Endothelial cell of umbilical vein (primary cell): Measurements from ENCODE around the gene ABCA7. TPM values are rescaled to one million over a fixed set of nuclear protein-coding genes. Genes with fewer than 3 reads are reported as not detected.

Source experiments
- BruUV-seq: library from RNA; stranded (reverse); fragments of 400-500 nt; replicated peaks from 2 replicates; lab custom pipeline; 2021; lab: Mats Ljungman, UMichigan
- CTCF ChIA-PET: fragments of 300-600, 350-600 bp; sonication (Branson Sonifier 250); formaldehyde crosslinking; loops from one replicate; lab custom pipeline; 2021; ENCODE audit warnings: antibody characterized with exemption, inconsistent platforms; lab: Charles Lee
- POLR2A ChIA-PET: fragments of 300-600, 350-600 bp; sonication (Branson Sonifier 250); formaldehyde crosslinking; loops from one replicate; lab custom pipeline; 2021; ENCODE audit warnings: antibody characterized with exemption, inconsistent platforms; lab: Charles Lee
- DNase-seq: peaks from one replicate; pipeline ENCODE4 v3.0.0-alpha.2; 2011; ENCODE audit warnings: low read depth, low spot score
- FAIRE-seq: peaks from 2 replicates; lab custom pipeline; 2011; peaks lifted over from hg19 to GRCh38; lab: Jason Lieb, UNC
- H2AFZ ChIP-seq: 2 replicates; pipeline ENCODE4 v1.6.0; 2012; ENCODE audit warnings: low read depth, low read length, control low read depth, inconsistent platforms
- H3K27ac ChIP-seq: 2 replicates; pipeline ENCODE4 v1.5.1; 2011; ENCODE audit warnings: low read depth, mild to moderate bottlenecking, control low read depth, low read length, moderate library complexity; ENCODE audit not compliant: insufficient read depth
- H3K27me3 ChIP-seq, 2 experiments: 2 replicates each; pipeline versions ENCODE4 v1.6.0 to v1.6.1; 2011; ENCODE audit warnings: low read length in 2 of 2, mixed read lengths in 1 of 2; ENCODE audit not compliant: control insufficient read depth in 2 of 2, insufficient read depth in 2 of 2
- H3K36me3 ChIP-seq, 2 experiments: 2 replicates in 1 of 2; 3 replicates in 1 of 2; pipeline ENCODE4 v1.5.1; 2011; ENCODE audit warnings: low read length in 2 of 2, mild to moderate bottlenecking in 1 of 2, moderate library complexity in 1 of 2; ENCODE audit not compliant: control insufficient read depth in 2 of 2, insufficient read depth in 2 of 2; ENCODE audit errors: extremely low read depth in 1 of 2
- H3K4me1 ChIP-seq: 3 replicates; pipeline ENCODE4 v1.5.1; 2011; ENCODE audit warnings: mild to moderate bottlenecking, low read length; ENCODE audit not compliant: control insufficient read depth, insufficient read depth; ENCODE audit errors: extremely low read depth
- H3K4me2 ChIP-seq: 2 replicates; pipeline ENCODE4 v1.6.1; 2011; ENCODE audit warnings: low read length, control low read depth, mixed read lengths; ENCODE audit not compliant: insufficient read depth
- H3K4me3 ChIP-seq, 3 experiments: fragments of 200-600 bp in 1 of 3; sonication (generic), shearing (Covaris generic) in 1 of 3; replicated peaks in 1 of 3; 2 replicates each; pipeline ENCODE4 v1.5.1; 2011 to 2016; ENCODE audit warnings: control low read depth in 3 of 3, low read length in 3 of 3, mild to moderate bottlenecking in 2 of 3, inconsistent platforms in 1 of 3, low read depth in 1 of 3, moderate library complexity in 1 of 3; ENCODE audit not compliant: insufficient read depth in 1 of 3
- H3K79me2 ChIP-seq: 2 replicates; pipeline ENCODE4 v1.6.0; 2012; ENCODE audit warnings: low read length, inconsistent platforms; ENCODE audit not compliant: control insufficient read depth, insufficient read depth
- H3K9ac ChIP-seq: replicated peaks from 2 replicates; pipeline ENCODE3; 2011; ENCODE audit warnings: low read length, control low read depth; ENCODE audit not compliant: insufficient read depth; ENCODE audit errors: extremely low read depth
- H3K9me1 ChIP-seq: replicated peaks from 3 replicates; pipeline ENCODE4 v1.6.0; 2011; ENCODE audit warnings: mild to moderate bottlenecking, low read length; ENCODE audit not compliant: control insufficient read depth, insufficient read depth; ENCODE audit errors: extremely low read depth
- H3K9me3 ChIP-seq: replicated peaks from 2 replicates; pipeline ENCODE4 v1.5.1; 2012; ENCODE audit warnings: low read length, inconsistent platforms; ENCODE audit not compliant: control insufficient read depth, insufficient read depth
- H4K20me1 ChIP-seq: replicated peaks from 2 replicates; pipeline ENCODE3; 2011; ENCODE audit warnings: mild to moderate bottlenecking, low read length; ENCODE audit not compliant: control insufficient read depth, insufficient read depth; ENCODE audit errors: extremely low read depth
- CTCF ChIP-seq, 2 donors: IDR thresholded peaks; 1 replicate in 1 of 2; 2 replicates in 1 of 2; pipeline ENCODE4 v1.5.1; 2011; ENCODE audit warnings: low read length in 2 of 2, mild to moderate bottlenecking in 2 of 2, moderate library complexity in 2 of 2, control low read depth in 1 of 2, inconsistent platforms in 1 of 2, low read depth in 1 of 2; ENCODE audit not compliant: insufficient read depth in 1 of 2; ENCODE audit errors: extremely low read depth in 1 of 2
- EZH2 ChIP-seq: IDR thresholded peaks from 2 replicates; pipeline ENCODE4 v1.6.1; 2012; ENCODE audit warnings: borderline replicate concordance, low read depth, mild to moderate bottlenecking, moderate library complexity, low read length, inconsistent platforms; ENCODE audit not compliant: severe bottlenecking
- FOS ChIP-seq: IDR thresholded peaks from 2 replicates; pipeline ENCODE4 v1.6.1; 2011; ENCODE audit warnings: mild to moderate bottlenecking, low read length, moderate library complexity, borderline replicate concordance; ENCODE audit not compliant: insufficient read depth
- GATA2 ChIP-seq: IDR thresholded peaks from 2 replicates; pipeline ENCODE4 v1.7.0; 2011; ENCODE audit warnings: low read depth, mild to moderate bottlenecking, moderate library complexity, mixed read lengths, low read length; ENCODE audit not compliant: insufficient read length, insufficient read depth
- JUN ChIP-seq: IDR thresholded peaks from 2 replicates; pipeline ENCODE4 v1.6.1; 2011; ENCODE audit warnings: borderline replicate concordance, low read depth; ENCODE audit not compliant: insufficient read length, insufficient read depth
- MAX ChIP-seq: IDR thresholded peaks from 2 replicates; pipeline ENCODE4 v1.6.1; 2011; ENCODE audit not compliant: insufficient read depth, insufficient read length
- MYC ChIP-seq: IDR thresholded peaks from one replicate; pipeline ENCODE4 v1.6.1; 2011; ENCODE audit warnings: mild to moderate bottlenecking, low read depth, low read length
- POLR2A ChIP-seq: IDR thresholded peaks from 2 replicates; pipeline ENCODE4 v1.6.1; 2012; ENCODE audit warnings: low read depth, mild to moderate bottlenecking, control low read depth, low read length
- POLR2AphosphoS5 ChIP-seq: IDR thresholded peaks from 2 replicates; pipeline ENCODE4 v1.6.1; 2012; ENCODE audit warnings: low read depth, mild to moderate bottlenecking, control low read depth, low read length, moderate library complexity; ENCODE audit not compliant: insufficient read depth
- dilution Hi-C: fragments of 300-500 bp; cut with MboI; formaldehyde crosslinking; loops from one replicate; pipeline ENCODE4 v1.15.0; 2019; ENCODE audit warnings: low sequenced_read_pairs; ENCODE audit not compliant: extremely low pct_ligation_motif_present
- intact Hi-C: fragments of 100-400 bp; cut with micrococcal nuclease; formaldehyde crosslinking; loops from one replicate; pipeline ENCODE4 v1.10.0; 2022
- polyA plus RNA-seq, 4 experiments: library from polyadenylated mRNA; depleted of rRNA in 3 of 4; stranded (reverse) in 3 of 4; unstranded in 1 of 4; fragments of >200 nt; gene quantifications; 2 replicates each; pipeline versions ENCODE4 v1.2.1 to v1.2.3, GENCODE V29; 2011 to 2012; ENCODE audit warnings: missing spikeins in 1 of 4
- total RNA-seq: library from RNA; stranded (reverse); gene quantifications from 2 replicates; pipeline ENCODE4 v1.2.3, GENCODE V29; 2021

Gene ABCA7
- total and polyA plus RNA-seq, 2 donors (not counting 3 experiments of a cell fraction or from before 2014, with no cell fraction given) = 5.7 to 9.8 TPM

- Histone ChIP-seq H3K27me3 (no peaks in the 10 kb centered on the region), H3K9me1 (no peaks in the 10 kb centered on the region), H3K27ac (no peak overlapping the region), H3K4me1 (peaks cover 22% of the 10 kb centered on the region), H3K9me3 (no peaks in the 10 kb centered on the region), H3K36me3 (no peaks in the 10 kb centered on the region), H3K9ac (no peak overlapping the region), H2AFZ (no peak overlapping the region), H3K79me2 (no peaks in the 10 kb centered on the region), H3K4me2 (no peak overlapping the region), H3K4me3 (no peak overlapping the region), H4K20me1 (no peaks in the 10 kb centered on the region)
- no TSS peak for BruUV-seq
- intact Hi-C loops = no loop called here
- TF ChIP-seq EZH2 (no peak), POLR2AphosphoS5 (no peak), FOS (no peak), POLR2A (no peak), MAX (no peak), CTCF (IDR thresholded peaks at IDR 0.05; ENCODE audit: extremely low read depth in 1 of 2, insufficient read depth in 1 of 2, low read depth in 1 of 2, low read length in 2 of 2) (no peak), GATA2 (no peak), JUN (no peak), MYC (no peak)
- DNase-seq (no peak), FAIRE-seq (no peak)
- dilution Hi-C loops = no loop called here
- ChIA-PET POLR2A (no interaction called here), CTCF (no interaction called here)
Measured at GRCh38 chr19:1063030-1063908, 23.4 kb downstream of the ABCA7 start.
